ENCODE results near the gene CPB2.

GRCh38 chr13:46040763-46041162 is 64.1 kb downstream of the CPB2 start:
- TF ChIP-seq POLR2A (IDR thresholded peaks at IDR 0.05), result no peak
- no peak for TF ChIP-seq CTCF (IDR thresholded peaks at IDR 0.05)

Data from vagina (tissue), 2 donors.